HAP-1 (cell line): ENCODE measurements around the gene EIF4EBP2.

Experiments
- DNase-seq, 2 experiments: peaks; one replicate each; pipeline ENCODE4 v3.0.0-alpha.2; 2016 to 2020; ENCODE audit warnings: low spot score in 2 of 2
- H3K27me3 ChIP-seq: fragments of 250-450 bp; sonication (Bioruptor Pico); 2 replicates; pipeline ENCODE4 v1.5.1; 2020; ENCODE audit warnings: low read depth, mild to moderate bottlenecking, moderate library complexity
- H3K36me3 ChIP-seq: fragments of 250-450 bp; sonication (Bioruptor Pico); replicated peaks from 2 replicates; pipeline ENCODE4 v1.5.1; 2020; ENCODE audit warnings: mild to moderate bottlenecking
- H3K4me1 ChIP-seq: fragments of 250-450 bp; sonication (Bioruptor Pico); 2 replicates; pipeline ENCODE4 v1.5.1; 2020; ENCODE audit warnings: mild to moderate bottlenecking
- H3K4me3 ChIP-seq: fragments of 250-450 bp; sonication (Bioruptor Pico); 2 replicates; pipeline ENCODE4 v1.5.1; 2020; ENCODE audit warnings: mild to moderate bottlenecking, moderate library complexity
- H3K9me3 ChIP-seq: fragments of 250-450 bp; sonication (Bioruptor Pico); 2 replicates; pipeline ENCODE4 v1.5.1; 2020; ENCODE audit warnings: mild to moderate bottlenecking, moderate library complexity
- in situ Hi-C: fragments of 300-500 bp; cut with MboI; formaldehyde crosslinking; loops from 3 replicates; pipeline ENCODE4 v1.14.3; 2020; ENCODE audit warnings: low sequenced_read_pairs, inconsistent platforms, mixed read lengths

Gene EIF4EBP2

GRCh38 chr10:70404036-70404786 is at the start of gene EIF4EBP2:
TSS of gene EIF4EBP2 (plus strand) at chr10:70404145. CDS start at chr10:70404402, 257 bp downstream.
- Histone ChIP-seq H3K4me3 (peak within 1 kb of the TSS; percentile 67), H3K9me3 (no peaks in the 10 kb centered on the region), H3K27me3 (no peaks in the 10 kb centered on the region; the same call in 1 of the 2 replicates), H3K36me3 (peaks cover 4% of the 10 kb centered on the region), H3K4me1 (peaks cover 23% of the 10 kb centered on the region)
- peak; percentile 92 to 99 for DNase-seq
- in situ Hi-C loops = no loop called here

- H3K27me3 ChIP-seq = no peaks in the 10 kb centered on the region
- no peak overlapping the region for H3K4me3 ChIP-seq
- peaks cover 15% of the 10 kb centered on the region for H3K4me1 ChIP-seq
- no peaks in the 10 kb centered on the region for H3K9me3 ChIP-seq
- in situ Hi-C loops = no loop called here
- no peaks in the 10 kb centered on the region for H3K36me3 ChIP-seq
- no peak for DNase-seq
Observed at GRCh38 chr10:70354556-70354955, 49.4 kb upstream of the EIF4EBP2 start.

- no peaks in the 10 kb centered on the region for H3K36me3 ChIP-seq
- H3K9me3 ChIP-seq = no peaks in the 10 kb centered on the region
- DNase-seq = no peak
- no peak overlapping the region for H3K4me3 ChIP-seq
- in situ Hi-C loops = no loop called here
- H3K27me3 ChIP-seq = no peaks in the 10 kb centered on the region
- peaks cover 15% of the 10 kb centered on the region for H3K4me1 ChIP-seq
Observed at GRCh38 chr10:70355051-70356021, 48.6 kb upstream of the EIF4EBP2 start.

- in situ Hi-C loops = no loop called here
Observed at GRCh38 chr10:70357565-70357964, 46.4 kb upstream of the EIF4EBP2 start.

GRCh38 chr10:70358446-70358845 is 45.5 kb upstream of the EIF4EBP2 start:
- H3K27me3 ChIP-seq = no peaks in the 10 kb centered on the region
- DNase-seq = no peak
- H3K4me3 ChIP-seq = no peak overlapping the region
- H3K9me3 ChIP-seq = no peaks in the 10 kb centered on the region
- H3K36me3 ChIP-seq = no peaks in the 10 kb centered on the region
- in situ Hi-C loops = no loop called here
- no peaks in the 10 kb centered on the region for H3K4me1 ChIP-seq

More at GRCh38 chr10:70357565-70357964, 46.4 kb upstream of the EIF4EBP2 start:
- H3K27me3 ChIP-seq = no peaks in the 10 kb centered on the region
- no peaks in the 10 kb centered on the region for H3K9me3 ChIP-seq
- H3K36me3 ChIP-seq = no peaks in the 10 kb centered on the region
- no peak overlapping the region for H3K4me3 ChIP-seq
- no peak for DNase-seq
- peaks cover 5% of the 10 kb centered on the region for H3K4me1 ChIP-seq

- no peaks in the 10 kb centered on the region for H3K36me3 ChIP-seq
- H3K4me1 ChIP-seq = no peaks in the 10 kb centered on the region
- no peak for DNase-seq
- no peaks in the 10 kb centered on the region for H3K9me3 ChIP-seq
- no peaks in the 10 kb centered on the region for H3K27me3 ChIP-seq
- no peak overlapping the region for H3K4me3 ChIP-seq
- in situ Hi-C loops = no loop called here
Observed at GRCh38 chr10:70359017-70359550, 44.9 kb upstream of the EIF4EBP2 start.

GRCh38 chr10:70360215-70360614 is 43.7 kb upstream of the EIF4EBP2 start:
- no peaks in the 10 kb centered on the region for H3K27me3 ChIP-seq
- no peaks in the 10 kb centered on the region for H3K4me1 ChIP-seq
- in situ Hi-C loops = loop anchor here (5.0 kb wide), 1 partner anchor 133 kb away; no protein-coding TSS in a partner anchor
- H3K36me3 ChIP-seq = no peaks in the 10 kb centered on the region
- no peak overlapping the region for H3K4me3 ChIP-seq
- no peaks in the 10 kb centered on the region for H3K9me3 ChIP-seq
- no peak for DNase-seq

GRCh38 chr10:70362328-70362727 is 41.6 kb upstream of the EIF4EBP2 start:
- no peak for DNase-seq
- in situ Hi-C loops = loop anchor here (5.0 kb wide), 1 partner anchor 135 kb away; no protein-coding TSS in a partner anchor
- H3K4me3 ChIP-seq = no peak overlapping the region
- H3K9me3 ChIP-seq = no peaks in the 10 kb centered on the region
- H3K36me3 ChIP-seq = no peaks in the 10 kb centered on the region
- H3K4me1 ChIP-seq = no peaks in the 10 kb centered on the region
- H3K27me3 ChIP-seq = no peaks in the 10 kb centered on the region

- no peak overlapping the region for H3K4me3 ChIP-seq
- DNase-seq = no peak
- H3K9me3 ChIP-seq = no peaks in the 10 kb centered on the region
- in situ Hi-C loops = loop anchor here (5.0 kb wide), 1 partner anchor 136 kb away; no protein-coding TSS in a partner anchor
- H3K27me3 ChIP-seq = no peaks in the 10 kb centered on the region
- H3K36me3 ChIP-seq = no peaks in the 10 kb centered on the region
- no peaks in the 10 kb centered on the region for H3K4me1 ChIP-seq
Observed at GRCh38 chr10:70363292-70363691, 40.7 kb upstream of the EIF4EBP2 start.

GRCh38 chr10:70363971-70364771 is 39.8 kb upstream of the EIF4EBP2 start:
- Histone ChIP-seq H3K4me1 (no peaks in the 10 kb centered on the region), H3K36me3 (no peaks in the 10 kb centered on the region), H3K9me3 (no peaks in the 10 kb centered on the region), H3K4me3 (no peak overlapping the region), H3K27me3 (no peaks in the 10 kb centered on the region)
- DNase-seq = peak; percentile 61 to 91
- in situ Hi-C loops = loop anchor here (5.0 kb wide), 1 partner anchor 137 kb away; no protein-coding TSS in a partner anchor

- DNase-seq = no peak
Observed at GRCh38 chr10:70364772-70365091, 39.2 kb upstream of the EIF4EBP2 start.

GRCh38 chr10:70367195-70367796 is 36.6 kb upstream of the EIF4EBP2 start:
- Histone ChIP-seq H3K36me3 (no peaks in the 10 kb centered on the region), H3K27me3 (no peaks in the 10 kb centered on the region), H3K4me3 (no peak overlapping the region), H3K4me1 (no peaks in the 10 kb centered on the region), H3K9me3 (no peaks in the 10 kb centered on the region)
- DNase-seq = no peak
- in situ Hi-C loops = no loop called here

More at GRCh38 chr10:70364772-70365091, 39.2 kb upstream of the EIF4EBP2 start:
- Histone ChIP-seq H3K4me3 (no peak overlapping the region), H3K4me1 (no peaks in the 10 kb centered on the region), H3K27me3 (no peaks in the 10 kb centered on the region), H3K9me3 (no peaks in the 10 kb centered on the region), H3K36me3 (no peaks in the 10 kb centered on the region)
- in situ Hi-C loops = loop anchor here (5.0 kb wide), 1 partner anchor 137 kb away; no protein-coding TSS in a partner anchor
